ENCODE results near the gene NR1I2.

NR1I2 gene

DNA sequence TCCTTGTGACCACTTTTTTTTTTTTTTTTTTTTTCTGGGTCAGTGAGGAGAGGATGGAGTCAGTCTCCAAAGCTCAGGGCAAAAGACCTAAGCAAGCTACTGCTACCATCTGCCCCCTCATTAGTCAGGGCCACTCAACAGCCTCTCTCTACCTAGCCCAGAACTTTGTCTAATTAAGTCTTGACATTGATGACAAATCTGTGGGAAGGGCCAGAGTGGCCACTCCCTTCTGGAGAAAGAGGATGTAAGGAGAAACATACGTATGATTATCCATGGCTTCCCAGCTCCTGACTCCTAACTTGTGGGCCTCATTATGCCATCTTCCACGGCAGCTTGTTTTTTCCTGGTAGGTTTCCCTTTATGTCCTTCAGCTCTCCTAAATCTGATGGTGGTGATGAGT, 37.9 kb downstream of the NR1I2 start:
- DNase-seq (ENCODE audit: low read depth), result no peak

DNA sequence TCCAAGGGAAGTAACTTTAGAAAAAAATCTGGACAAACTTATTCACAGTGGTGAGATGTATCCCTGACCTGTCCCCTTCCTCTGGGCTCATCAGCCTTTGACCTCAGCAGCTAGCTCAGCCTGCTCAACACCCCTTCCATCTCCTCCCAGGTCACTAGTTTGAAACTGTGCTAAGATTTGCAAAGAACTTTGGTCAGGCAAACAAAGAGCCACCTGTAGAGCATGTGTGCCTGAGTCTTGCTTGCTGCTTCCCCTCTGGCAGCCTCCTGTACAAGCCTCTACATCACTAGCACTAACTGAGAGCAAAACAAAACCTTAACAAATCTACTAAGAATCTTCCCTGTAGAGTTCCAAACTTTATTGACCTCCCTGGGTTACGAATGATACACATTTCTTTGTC, 43.9 kb downstream of the NR1I2 start:
- DNase-seq (ENCODE audit: low read depth), result no peak

DNA sequence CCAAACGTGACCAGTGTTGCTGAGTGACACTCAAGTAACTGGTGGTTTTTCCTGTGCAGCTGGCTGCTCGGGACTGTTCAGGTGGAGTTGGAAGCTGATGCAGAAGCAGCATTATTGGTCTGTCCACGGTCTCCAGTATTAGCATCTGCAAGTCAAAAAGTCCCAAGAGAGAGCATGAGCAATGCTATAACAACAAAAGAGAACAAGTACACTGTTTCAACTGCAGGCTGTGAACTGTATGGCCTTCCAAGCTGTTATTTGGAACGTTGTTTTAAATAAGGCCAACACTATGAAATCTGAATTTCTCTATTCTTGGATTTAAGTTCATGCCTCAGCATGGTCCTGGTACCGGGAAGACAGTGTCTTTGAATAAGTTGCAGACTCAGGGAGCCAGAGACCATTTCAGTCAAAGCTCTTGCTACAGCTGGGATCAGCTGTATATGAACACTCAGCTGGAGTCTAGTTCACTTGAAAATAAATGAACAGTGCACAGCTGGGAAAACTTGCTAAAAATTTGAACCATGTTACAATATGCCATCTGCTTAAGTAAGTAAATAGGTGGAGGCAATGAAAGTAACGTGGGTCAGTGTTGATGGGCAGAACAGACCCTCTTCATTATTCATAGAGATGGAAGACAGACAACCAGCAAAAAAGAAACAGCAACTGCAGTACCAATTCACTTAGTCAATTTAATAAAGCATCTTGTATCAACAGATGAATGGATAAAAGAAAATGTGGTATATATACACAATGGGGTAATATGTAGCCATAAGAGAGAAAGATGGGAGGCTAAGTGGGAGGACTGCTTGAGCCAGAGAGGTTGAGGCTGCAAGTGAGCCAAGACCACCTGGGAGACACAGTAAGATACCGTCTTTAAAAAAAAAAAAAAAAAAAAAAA, 45.1 kb downstream of the NR1I2 start:
- no peak for DNase-seq (ENCODE audit: low read depth)

DNA sequence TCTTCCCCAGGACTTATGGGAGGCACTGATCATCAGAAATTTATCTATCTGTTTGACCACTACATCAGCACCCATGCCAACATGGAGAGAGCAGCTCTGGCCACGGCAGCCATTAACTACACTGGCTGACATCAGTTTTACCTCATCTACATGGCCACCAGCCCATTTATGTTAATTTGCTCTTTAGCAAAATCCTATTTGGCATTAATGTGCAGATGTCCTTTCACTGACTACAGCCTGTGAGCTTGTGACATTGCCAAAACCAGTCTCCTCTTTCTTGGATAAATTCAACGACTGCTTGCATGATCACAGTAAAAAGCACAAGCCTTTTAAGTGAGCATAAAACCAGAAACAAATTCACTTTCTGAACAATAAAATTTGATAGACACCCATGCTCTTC, 47.5 kb downstream of the NR1I2 start:
- DNase-seq (ENCODE audit: low read depth), result no peak

DNA sequence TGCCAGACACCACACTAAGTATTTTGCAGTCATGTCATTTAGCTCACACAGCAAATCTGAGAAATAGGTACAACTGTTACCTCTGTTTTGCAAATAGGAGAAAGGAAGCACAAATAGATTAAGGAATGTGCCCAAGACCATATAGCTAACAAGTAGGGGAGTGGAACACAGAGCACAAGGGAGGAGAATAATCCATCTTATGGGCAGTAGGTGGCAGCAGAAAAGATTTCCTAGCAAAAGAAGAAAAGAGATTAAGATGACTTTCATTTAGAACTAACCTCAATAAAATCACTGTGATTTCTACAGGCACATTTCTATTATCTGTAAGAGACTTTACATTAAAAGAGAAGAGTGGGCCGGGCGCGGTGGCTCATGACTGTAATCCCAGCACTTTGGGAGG, 49.1 kb downstream of the NR1I2 start:
- DNase-seq (ENCODE audit: low read depth), result no peak

DNA sequence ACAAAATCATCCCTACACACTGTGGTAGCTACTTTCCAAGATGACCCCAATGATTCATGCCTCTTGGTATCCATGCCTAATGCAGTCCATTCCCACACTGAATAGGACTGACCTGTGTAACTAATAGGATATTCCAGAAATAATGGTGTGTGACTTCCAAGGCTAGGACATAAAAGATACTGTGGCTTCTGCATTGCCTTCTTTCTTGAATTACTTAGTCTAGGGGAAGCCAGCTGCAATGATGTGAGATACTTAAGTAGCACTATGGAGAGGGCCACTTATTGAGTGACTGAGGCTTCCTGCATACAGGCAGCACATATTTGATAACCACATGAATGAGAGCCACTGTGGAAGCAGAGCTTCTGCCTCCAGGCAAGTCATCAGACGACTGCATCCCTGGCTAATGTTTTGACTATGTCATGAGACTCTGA, 50.1 kb downstream of the NR1I2 start:
- no peak for DNase-seq (ENCODE audit: low read depth)

DNA sequence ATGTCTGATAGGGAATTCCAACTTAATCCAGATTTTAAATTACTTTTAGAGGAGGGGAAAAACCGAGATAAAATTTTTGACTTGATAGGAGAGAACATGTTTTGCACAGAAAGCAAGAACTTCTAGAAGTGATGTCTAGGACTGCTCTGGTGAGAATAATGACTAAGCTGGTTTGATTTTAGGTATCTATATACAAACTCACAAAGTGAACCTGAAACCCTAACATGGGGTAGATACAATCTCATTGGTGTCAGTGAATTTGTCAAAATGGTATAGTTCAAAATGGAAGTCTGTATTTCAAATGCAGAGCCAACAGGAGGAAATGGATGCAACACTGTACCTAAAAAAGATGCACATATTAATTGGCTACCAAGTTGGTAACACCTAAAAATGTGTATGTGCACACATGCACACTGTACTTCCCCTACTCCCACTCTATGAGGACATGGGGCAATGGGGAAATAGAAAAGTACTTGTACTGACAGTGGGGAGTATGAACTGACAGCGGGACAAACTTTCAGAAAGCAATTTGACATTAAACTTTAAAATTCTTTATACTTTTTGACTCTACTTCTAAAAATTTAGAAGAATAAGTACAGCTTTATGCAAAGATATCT, 53.0 kb downstream of the NR1I2 start:
- DNase-seq (ENCODE audit: low read depth), result no peak

DNA sequence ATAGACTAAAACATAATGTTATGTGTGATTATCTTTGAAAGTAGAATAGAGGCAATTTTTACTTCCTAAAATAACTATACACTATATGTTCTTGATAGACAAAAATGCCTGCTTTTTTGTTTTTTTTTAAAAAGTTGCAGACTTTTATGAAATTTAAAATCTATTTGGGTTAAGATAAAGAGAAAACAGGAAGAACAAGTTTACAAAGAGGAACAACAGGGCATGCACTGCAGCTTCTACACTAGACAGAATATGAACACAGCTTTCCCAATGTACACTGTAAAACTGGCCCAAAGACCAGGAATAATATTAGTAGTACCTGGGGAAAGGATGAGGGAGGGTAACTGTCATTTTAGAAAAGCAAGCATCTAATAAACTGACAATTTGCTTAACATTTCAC, 53.7 kb downstream of the NR1I2 start:
- DNase-seq (ENCODE audit: low read depth), result no peak

DNA sequence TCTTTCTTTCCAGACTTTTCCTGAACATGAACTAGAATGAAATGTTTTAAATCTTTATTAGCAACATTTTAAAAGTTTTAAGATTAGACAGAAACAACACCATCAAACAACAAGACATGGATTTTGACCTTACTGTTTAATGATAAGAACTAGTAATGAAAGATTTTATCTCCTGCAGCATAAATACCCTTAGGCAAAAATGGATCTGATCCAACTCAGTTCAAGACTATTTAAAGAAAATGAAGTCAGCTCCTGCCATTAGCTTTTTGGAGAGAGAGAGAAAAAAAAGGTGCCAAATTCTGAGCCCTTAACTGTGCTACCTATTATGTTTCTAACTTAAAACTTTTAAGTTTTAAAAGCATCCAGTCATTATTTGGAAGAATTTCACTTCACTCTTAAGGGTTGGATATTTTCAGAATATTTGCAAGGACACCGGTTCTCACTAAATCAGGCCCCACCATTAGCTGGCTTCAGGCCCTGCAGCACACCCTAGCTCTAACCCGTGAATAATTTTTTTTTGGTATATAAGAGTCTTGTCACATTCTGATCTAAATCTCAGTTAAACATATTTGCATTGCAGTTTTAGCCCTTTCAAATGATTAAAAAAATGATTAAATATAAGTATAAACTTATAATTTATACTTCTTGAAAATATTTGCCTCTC, 60.0 kb downstream of the NR1I2 start:
- no peak for DNase-seq (ENCODE audit: low read depth)

DNA sequence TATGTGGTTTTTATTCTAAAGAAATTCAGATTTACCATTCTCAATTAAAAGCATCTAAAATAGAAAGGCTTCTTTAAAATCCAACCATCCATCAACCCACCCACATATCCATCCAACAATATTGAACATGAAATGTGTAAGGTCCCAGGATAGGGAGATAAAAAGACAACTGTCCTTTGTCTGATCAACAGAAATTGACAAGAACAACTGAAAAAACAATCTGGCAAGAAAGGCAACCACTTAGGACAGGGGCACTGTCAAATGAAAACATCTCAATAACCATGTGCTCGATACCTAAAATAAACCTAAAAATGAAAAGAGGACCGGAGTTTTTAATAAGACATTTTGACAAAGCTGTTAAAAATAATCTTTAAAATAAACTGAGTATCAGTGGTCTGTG, 67.2 kb downstream of the NR1I2 start:
- no peak for DNase-seq (ENCODE audit: low read depth)

DNA sequence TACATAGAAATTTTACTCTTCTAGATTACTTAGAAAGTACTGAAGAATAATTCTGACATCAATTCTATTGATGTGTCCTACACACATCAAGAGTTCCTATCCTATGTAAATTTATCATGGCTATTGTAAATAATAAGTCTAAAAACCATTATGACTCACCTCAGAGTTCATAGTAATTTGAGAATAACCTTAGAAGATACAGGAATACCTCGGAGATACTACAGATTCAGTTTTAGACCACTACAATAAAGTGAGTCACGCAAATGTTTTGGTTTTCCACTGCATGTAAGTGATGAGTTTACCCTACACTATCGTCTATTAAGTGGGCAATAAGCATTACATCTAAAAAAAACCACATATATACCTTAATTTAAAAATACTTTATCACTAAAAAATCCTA, 74.8 kb downstream of the NR1I2 start:
- DNase-seq (ENCODE audit: low read depth), result no peak

DNA sequence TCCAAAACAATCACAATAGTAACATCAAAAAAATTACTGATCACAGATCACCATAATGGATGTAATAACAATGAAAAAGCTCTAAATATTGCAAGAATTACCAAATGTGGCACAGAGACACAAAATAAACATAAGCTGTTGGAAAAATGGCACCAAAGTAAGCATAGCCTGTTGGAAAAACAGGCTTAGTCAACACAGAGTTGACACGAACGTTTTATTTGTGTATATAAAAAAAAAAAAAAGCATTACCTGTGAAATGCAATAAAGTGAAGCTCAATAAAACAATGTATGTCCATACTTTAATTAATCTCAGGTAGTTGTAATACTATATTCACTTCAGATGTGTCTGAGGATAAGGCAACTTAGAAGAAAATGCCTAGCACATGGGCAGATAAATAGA, 77.1 kb downstream of the NR1I2 start:
- DNase-seq (ENCODE audit: low read depth), result no peak

DNA sequence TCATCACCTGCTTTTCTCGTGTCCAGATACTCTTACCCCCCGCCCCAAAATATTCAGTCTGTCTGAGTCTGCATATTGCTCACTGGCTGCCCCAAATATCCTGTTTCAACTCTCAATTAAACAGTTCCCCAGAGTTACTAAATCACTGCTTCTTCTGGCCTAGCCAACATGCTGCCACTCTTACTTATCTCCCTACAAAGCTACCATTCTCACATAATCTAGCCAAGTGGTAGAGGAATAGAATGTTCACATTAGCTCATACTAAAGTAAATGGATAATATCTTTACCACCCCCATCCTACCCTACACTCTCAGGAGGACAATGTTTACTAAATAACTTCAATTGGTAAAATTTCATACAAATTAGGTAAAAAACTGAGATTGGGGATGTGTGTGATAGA, 77.8 kb downstream of the NR1I2 start:
- DNase-seq (ENCODE audit: low read depth), result no peak

DNA sequence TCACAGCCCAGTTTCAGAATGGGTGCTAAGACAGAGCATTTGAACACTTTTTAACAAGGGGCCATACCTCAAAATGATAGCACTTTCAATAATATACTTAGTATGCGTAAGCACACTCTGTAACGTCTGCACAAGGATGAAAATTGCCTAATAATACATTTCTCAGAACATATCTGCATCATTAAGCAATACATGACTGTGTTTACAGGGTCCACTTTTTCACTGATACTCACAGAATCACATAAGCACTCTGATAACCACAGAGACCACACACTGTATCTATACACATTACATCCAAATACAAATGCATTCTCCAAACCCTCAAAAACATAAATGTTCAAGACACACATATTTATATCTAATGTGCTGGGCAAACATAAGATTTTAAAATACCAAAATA, 79.8 kb downstream of the NR1I2 start:
- no peak for DNase-seq (ENCODE audit: low read depth)

DNA sequence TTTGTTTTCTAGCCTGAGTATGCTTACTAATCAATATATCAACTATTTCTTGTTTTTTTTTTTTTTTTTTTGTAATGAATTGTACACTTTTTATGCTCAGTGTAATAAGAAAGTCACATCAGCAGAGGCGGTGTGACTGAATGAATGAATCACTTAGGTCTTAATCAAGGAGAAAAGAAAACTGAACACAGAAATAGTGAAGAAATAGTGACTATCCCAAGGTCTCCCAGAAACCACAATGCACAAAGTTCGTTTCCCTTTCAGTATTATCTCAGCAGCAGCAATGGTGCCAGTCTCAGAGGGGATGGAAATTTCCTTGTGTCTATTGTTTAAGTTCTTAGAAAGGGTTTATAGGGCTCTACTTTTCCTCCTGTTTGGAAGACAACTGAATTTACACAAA, 80.7 kb downstream of the NR1I2 start:
- DNase-seq (ENCODE audit: low read depth), result no peak

DNA sequence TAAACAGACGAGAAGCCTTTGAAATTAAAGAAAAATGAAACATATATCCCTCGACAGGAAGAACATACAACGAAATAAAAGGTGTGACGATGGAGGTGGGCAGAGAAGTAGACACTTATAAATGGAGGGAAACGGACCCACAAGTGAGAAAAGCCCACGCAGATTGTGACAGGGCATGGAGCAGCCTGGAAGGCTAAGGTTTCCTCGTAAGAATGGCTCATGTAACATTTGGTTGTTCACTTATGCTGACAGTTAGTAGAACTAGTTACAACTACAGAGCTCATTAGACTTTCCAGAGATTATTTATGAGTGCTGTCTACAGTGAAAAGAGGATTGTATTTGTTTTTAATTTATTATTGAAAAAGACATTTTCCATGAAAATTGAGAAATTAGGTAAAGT, 82.6 kb downstream of the NR1I2 start:
- DNase-seq (ENCODE audit: low read depth), result no peak
